HG02884 (cell line): ENCODE results near the gene SLC9A7.

ENCODE experiments used
- ATAC-seq: cut with Tn5 transposase; IDR thresholded peaks from one replicate; pipeline ENCODE4 v1.9.1; 2021; ENCODE audit warnings: mild to moderate bottlenecking, moderate library complexity; ENCODE audit not compliant: unreplicated experiment

The SLC9A7 gene

DNA sequence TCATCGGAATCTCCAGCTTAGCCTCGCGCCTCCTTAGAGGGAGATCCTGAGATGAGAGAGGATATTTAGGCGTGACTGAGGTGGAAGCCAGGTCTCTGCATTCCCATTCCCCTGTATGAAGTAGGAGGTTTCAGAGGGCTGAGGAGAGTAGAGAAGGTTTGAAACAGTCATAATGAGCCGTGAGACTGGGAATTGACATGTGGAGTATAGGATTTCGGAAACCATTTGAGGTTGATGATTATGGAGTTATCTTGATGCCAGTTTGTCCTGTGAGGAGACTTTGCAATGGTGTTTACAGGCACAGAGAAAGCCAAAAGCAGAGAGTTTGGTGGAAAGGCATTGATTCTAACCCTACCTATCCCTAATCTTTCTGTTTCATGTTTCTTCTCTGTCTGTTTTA is 183.3 kb downstream of the SLC9A7 start:
- ATAC-seq, result no peak

DNA sequence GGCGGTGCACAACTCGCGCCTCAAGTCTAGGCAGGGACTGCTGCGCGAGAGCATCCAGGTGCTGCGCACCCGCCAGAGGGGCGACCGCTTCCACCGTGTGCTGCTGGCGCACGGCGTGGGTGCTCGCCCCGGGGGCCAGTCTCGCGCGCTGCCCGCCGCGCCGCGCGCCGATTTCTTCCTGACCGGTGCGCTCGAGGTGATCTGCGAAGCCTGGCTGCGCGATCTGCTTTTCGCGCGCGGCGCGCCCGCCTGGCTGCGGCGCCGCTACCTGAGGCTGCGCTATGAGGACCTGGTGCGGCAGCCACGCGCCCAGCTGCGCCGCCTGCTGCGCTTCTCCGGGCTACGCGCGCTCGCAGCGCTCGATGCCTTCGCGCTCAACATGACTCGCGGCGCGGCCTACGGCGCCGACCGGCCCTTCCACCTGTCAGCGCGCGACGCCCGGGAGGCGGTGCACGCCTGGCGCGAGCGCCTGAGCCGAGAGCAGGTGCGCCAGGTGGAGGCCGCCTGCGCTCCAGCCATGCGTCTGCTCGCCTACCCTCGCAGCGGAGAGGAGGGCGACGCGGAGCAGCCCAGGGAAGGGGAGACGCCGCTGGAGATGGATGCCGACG is 184.0 kb downstream of the SLC9A7 start:
- no peak for ATAC-seq

DNA sequence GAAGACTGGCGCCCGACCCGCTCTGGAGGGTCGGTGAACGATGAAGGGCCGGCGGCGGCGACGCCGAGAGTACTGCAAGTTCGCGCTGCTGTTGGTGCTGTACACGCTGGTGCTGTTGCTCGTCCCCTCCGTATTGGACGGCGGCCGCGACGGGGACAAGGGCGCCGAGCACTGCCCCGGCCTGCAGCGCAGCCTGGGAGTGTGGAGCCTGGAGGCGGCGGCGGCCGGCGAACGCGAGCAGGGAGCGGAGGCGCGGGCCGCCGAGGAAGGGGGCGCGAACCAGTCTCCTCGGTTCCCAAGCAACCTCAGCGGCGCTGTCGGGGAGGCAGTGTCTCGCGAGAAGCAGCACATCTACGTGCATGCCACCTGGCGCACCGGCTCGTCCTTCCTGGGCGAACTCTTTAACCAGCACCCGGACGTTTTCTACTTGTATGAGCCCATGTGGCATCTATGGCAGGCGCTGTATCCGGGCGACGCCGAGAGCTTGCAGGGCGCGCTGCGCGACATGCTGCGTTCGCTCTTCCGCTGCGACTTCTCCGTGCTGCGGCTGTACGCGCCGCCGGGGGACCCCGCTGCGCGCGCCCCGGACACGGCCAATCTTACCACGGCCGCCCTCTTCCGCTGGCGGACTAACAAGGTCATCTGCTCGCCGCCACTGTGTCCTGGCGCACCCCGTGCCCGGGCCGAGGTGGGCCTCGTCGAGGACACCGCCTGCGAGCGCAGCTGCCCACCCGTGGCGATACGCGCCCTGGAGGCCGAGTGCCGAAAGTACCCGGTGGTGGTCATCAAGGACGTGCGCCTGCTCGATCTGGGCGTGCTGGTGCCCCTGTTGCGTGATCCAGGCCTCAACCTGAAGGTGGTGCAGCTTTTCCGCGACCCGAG is 184.8 kb downstream of the SLC9A7 start:
- ATAC-seq, result no peak

DNA sequence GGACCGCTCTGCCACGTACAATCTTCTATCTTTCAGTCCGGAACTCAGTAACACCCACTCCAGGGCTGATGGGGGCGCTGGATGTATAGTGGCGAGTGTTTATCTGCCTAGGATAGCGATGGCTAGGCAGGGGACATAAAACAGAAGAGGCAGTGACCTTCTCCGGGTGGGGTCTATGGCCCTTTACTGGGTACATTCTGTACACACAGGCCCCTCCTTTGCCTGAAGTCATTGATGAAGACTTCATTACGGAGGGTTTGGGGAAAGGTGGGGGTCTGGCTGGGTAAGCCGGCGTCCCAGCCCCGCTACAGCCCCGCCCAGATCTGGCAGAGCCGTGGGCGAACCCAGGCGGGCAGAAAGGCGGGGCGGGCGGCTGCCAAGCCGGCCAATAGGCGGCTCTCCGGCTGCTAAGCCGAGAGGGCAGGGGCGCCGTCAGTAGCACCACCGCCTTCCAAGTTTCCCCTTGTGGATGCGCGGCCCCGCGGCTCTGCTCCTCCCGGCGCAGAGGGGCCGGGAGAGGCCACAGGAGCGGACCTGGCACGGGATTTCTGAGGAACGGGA is 185.5 kb downstream of the SLC9A7 start, which contains the start of gene CHST7:
Gene CHST7, plus strand, starts transcription at position 435 of the 561 bp plus-strand sequence. CDS start 167 bp downstream, outside the sequence.
- peak; percentile 41 for ATAC-seq

DNA sequence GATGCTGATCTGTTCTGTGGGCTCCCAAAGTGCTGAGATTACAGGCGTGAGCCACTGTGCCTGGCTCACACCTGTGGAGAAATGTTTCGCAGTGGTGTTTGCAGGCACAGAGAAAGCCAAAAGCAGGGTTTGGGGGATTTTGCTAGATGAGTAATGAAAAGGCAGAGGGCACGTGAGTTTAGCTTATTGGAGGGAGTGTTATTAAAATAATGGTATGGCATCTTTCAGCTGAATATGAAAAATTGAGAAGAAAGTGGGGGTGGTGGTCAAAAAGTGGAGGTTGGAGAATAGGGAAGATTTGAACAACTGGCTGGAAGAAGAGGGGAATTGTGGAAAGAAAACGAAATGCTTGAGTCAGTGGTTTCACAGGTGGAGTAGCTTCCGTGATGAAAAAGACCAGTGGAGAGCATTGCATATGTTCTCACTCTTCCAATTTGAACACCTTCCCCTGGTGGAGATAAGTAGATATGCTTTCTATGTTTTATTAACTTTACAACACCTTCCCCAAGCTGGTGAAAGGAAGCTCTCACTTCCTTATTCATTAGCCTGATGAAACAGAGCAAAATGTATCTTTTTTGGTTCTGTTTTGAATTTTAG is 186.5 kb downstream of the SLC9A7 start:
- ATAC-seq, result peak; percentile 32

DNA sequence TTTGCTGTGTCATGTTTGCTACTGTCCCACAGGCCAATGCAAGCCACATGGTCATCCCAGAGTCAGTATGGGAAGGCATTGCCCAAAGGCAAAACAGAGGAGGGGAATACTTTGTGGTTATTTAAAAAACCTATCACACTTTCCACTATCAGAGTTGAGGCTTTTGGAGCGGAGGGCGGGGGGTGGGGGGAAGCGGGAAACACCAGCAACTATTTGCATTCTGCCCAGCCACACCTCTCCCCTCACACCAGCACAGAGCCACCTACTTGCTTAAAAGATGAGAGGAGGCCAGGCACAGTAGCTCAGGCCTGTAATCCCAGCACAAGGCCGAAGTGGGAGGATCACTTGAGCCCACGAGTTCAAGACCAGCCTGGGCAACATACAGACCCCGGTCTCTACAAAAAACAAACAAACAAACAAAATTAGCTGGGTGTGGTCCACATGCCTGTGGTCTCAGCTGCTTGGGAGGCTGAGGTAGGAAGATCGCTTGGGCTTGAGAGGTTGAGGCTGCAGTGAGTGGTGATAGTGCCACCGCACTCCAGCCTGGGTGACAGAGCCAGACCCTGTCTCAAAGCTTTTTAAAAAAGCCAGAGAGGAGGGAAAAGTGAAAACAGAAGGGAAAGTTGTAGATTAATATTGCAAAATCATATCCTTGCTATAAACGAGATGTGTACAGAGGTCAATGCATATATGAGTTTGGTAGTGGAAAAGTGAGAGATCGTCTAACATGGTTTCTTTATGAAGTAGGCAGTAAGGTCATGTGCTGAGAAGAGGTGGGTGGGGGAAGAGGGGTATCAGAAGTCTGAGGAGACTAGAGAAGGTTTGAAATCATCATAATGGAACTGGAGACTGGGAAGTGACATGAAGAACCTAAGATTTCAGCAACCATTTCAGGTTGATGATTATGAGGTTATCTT is 187.2 kb downstream of the SLC9A7 start:
- no peak for ATAC-seq

DNA sequence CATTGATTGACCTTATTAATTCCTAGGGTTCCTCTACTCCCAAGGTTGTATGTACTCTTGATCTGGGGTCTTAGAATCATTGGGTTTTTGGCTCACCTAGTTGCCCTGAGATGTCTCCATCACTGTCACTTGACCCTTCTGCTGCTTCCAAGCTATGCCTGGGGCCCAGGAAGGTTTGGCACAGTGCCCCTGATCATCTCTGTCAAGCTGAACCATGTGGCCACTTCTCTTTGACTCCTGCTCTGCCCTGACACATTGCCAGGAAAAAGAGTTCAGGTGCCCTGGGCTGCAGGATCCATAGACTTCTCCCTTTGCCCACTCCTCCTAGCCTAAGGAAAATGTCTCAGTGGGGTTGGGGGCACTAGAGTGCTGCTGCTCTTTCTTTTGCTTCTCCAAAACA is 189.3 kb downstream of the SLC9A7 start:
- no peak for ATAC-seq

DNA sequence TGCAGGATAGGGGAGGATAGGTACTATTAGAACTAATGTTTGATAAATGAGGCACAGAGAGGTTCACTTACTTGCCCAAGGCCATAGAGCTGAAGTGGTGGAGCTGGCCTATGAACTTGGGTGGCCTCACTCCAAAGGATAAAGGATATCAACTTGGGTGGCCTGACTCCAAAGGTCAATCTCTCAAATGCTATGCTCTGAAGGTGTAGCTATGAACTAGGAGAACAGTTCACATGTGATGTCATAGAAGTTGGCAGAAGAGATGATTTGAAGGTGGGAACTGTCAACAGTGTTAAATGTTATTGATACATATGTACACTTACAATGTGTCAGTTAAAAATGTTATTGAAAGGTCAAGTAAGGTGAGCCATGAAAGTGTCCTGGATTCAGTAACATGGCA is 191.5 kb downstream of the SLC9A7 start:
- ATAC-seq, result no peak

DNA sequence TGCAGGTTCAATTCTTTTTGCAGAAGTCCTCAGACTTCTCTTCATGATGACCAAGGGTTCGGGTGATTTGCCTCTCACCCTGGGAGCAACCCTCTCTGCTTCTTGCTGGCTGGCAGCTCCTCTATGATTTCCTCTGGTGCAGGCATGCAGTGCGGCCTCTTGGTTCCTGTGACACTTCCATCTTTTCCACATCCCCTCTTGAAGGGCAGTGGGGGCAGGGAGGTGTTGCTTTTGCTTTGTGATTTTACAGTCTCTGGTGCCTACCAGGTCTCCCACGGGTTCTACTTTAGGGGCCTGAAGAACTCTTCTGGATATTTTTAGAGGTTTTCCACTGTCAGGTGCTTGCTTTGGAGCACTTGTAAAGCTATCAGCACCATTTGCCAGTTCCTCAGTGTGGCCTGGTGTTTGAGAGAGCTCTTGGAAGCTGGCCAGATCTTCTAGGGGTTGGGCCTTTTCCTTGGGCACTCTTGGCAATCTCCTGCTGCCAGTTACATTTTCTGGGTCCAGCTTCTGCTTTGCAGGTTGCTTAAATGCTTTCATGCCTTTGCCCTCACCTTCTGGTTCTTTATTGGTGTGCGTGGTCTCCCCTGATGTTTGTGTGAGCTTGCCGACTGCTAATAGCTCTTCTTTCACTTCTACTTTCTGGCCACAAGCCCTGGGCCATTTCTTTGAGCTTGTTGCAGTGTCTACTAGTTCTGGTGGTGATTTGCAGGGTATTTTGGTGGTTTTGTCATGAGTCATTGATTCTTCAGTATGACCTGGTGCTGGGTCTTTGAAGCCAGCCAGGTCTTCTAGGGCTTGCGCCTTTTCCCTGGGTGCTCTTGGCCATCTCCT is 196.9 kb downstream of the SLC9A7 start:
- peak; percentile 96 for ATAC-seq

DNA sequence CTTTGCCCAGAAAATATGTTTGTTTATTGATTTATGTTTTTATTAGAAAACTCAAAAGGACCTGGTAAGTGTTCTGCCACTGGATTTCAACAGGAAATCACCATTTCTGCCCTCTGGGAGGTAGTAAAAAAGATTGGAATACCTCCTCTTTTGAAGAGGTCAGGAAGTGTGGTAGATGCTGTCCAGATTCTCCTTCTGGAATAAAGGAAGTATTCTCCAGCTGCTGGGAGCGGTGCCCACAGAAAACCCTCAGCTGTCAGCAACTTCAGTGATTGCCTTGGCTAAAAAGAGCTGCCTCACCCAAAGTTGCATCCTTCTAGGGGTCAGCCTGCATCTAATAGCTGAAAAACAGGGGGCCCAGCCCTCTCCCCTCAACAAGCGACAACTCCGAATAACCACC is 199.9 kb downstream of the SLC9A7 start:
- ATAC-seq, result no peak

DNA sequence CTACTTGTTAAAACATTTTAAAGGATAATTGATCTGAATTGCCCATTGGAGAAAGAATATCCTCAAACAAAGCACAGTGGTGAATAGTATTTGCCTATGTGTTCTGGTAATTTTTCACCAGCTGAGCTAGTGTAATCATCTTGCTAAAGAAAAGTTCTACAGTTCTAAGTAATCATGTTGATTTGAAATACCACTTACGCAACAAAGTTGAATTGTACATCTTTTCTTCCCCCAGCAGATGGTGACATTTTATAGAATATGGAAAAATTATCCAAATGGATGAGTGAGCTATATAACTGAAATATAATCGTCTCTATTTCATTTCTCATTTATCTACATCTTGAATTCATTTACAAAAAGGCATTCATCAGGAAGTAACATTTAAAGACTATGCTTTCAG is 204.0 kb downstream of the SLC9A7 start:
- no peak for ATAC-seq

DNA sequence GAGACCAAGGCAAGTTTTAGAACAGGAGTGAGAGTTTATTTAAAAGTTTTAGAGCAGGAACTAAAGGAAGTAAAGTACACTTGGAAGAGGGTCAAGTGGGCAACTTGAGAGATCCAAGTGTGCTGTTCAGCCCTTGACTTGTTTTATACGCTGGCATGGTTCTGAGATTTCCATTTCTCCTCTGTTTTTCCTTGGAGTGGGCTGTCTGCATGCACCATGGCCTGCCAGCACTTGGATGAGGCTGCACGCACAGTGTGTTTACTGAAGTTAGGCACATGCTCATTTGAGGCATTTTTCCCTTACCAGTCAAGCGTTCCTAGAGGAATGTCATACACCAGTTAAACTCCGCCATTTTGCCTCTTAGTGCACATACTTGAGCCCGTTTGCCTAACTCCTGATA is 205.0 kb downstream of the SLC9A7 start:
- ATAC-seq, result no peak

DNA sequence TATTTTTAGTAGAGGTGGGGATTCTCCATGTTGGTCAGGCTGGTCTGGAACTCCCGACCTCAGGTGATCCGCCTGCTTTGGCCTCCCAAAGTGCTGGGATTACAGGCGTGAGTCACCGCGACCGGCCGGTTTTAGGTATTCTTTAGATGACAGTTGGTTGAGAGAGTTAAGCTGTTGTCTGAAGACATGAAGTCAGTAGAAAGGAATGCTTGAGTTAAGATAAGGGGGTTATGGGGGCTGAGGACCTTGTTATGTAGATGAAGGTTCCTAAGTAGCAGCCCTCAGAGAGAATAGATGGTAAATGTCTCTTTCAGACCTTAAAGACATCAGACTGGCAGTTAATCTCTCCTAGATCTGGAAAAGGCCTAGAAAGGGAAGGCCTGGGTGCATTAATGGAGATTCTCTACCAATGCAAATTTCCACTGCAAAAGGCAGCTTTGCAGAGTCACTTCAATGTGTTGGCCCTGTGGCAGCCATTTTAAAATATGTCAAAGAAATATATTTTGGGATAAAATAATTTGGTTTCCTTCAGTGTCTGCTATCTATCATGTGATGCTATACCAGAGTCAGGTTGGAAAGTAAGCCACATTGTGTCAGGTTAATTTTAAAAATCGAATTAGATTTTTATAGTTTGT is 207.3 kb downstream of the SLC9A7 start:
- no peak for ATAC-seq

DNA sequence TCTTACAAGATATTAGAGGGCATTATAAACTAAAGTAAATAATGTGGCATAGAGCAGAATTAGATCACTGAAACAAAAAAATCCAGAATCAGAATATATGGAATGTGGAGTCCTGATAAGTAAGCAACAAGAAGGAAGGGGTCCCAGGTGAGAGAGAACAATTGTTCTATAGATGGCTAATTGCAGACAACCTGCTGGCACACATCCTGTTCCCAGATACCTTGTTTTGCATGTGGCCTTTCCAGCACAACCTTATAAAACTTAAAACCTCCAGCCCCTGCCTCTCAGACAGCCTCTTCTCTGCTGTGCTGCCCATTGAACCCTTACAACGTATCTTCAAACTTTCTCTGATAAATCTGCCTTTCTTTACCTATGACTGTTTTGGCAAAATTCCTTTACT is 209.0 kb downstream of the SLC9A7 start:
- no peak for ATAC-seq
